Measurements from ENCODE around the gene PXDN.
A peak's percentile ranks its signal among the peaks of the same experiment; 100 is the strongest.
"Not testable (repeated sequence)": the region's sequence is repeated elsewhere in the genome, so short reads cannot be mapped to it uniquely, and the experiment has no call there.

PXDN gene

GRCh38 chr2:1681323-1682180 is 62.8 kb downstream of the PXDN start:
- peak; percentile 47 for DNase-seq (ENCODE audit: low spot score)

GRCh38 chr2:1681017-1681318 is 63.3 kb downstream of the PXDN start:
- DNase-seq (ENCODE audit: low spot score) = no peak

- peak; percentile 63 for DNase-seq (ENCODE audit: low spot score)
Observed at GRCh38 chr2:1680222-1681016, 63.9 kb downstream of the PXDN start.

GRCh38 chr2:1679488-1680039 is 64.8 kb downstream of the PXDN start:
- DNase-seq (ENCODE audit: low spot score) = not testable (repeated sequence)

GRCh38 chr2:1679065-1679464 is 65.2 kb downstream of the PXDN start:
- DNase-seq (ENCODE audit: low spot score) = not testable (repeated sequence)

GRCh38 chr2:1678609-1679008 is 65.7 kb downstream of the PXDN start:
- peak; percentile 55 for DNase-seq (ENCODE audit: low spot score)

- DNase-seq (ENCODE audit: low spot score) = no peak
Observed at GRCh38 chr2:1677821-1678165, 66.5 kb downstream of the PXDN start.

GRCh38 chr2:1676913-1677820 is 67.1 kb downstream of the PXDN start:
- peak; percentile 64 for DNase-seq (ENCODE audit: low spot score)

- no peak for DNase-seq (ENCODE audit: low spot score)
Observed at GRCh38 chr2:1676091-1676912, 68.0 kb downstream of the PXDN start.

GRCh38 chr2:1675633-1676032 is 68.7 kb downstream of the PXDN start:
- DNase-seq (ENCODE audit: low spot score) = no peak

GRCh38 chr2:1674766-1675397 is 69.4 kb downstream of the PXDN start:
- peak; percentile 56 for DNase-seq (ENCODE audit: low spot score)

GRCh38 chr2:1674276-1674675 is 70.0 kb downstream of the PXDN start:
- no peak for DNase-seq (ENCODE audit: low spot score)

- no peak for DNase-seq (ENCODE audit: low spot score)
Observed at GRCh38 chr2:1673160-1673944, 71.0 kb downstream of the PXDN start.

- no peak for DNase-seq (ENCODE audit: low spot score)
Observed at GRCh38 chr2:1672738-1673137, 71.6 kb downstream of the PXDN start.

- no peak for DNase-seq (ENCODE audit: low spot score)
Observed at GRCh38 chr2:1671916-1672315, 72.4 kb downstream of the PXDN start.

- no peak for DNase-seq (ENCODE audit: low spot score)
Observed at GRCh38 chr2:1670636-1671035, 73.7 kb downstream of the PXDN start.

GRCh38 chr2:1665761-1666505 is 78.4 kb downstream of the PXDN start:
- no peak for DNase-seq (ENCODE audit: low spot score)

GRCh38 chr2:1664698-1665097 is 79.6 kb downstream of the PXDN start:
- no peak for DNase-seq (ENCODE audit: low spot score)

GRCh38 chr2:1664076-1664605 is 80.2 kb downstream of the PXDN start:
- peak; percentile 41 for DNase-seq (ENCODE audit: low spot score)

Data from left forelimb (tissue), 1 donor.